Measurements from ENCODE around the gene SLC22A16.

SLC22A16 gene

GRCh38 chr6:110395221-110395620, 81.2 kb downstream of the SLC22A16 start:
- no peaks in the 10 kb centered on the region for H3K9me2 ChIP-seq (replicated peaks; ENCODE audit: insufficient read depth, low read length)
- H3F3A ChIP-seq (ENCODE audit: insufficient read depth), result no peaks in the 10 kb centered on the region
- H3K27ac ChIP-seq (ENCODE audit: low read depth, low read length), result no peak overlapping the region
- no peak overlapping the region for H3K4me3 ChIP-seq (ENCODE audit: insufficient read depth, low read length, poor library complexity, severe bottlenecking)
- H3K9me3 ChIP-seq (ENCODE audit: insufficient read depth, low read length), result no peaks in the 10 kb centered on the region
- no peaks in the 10 kb centered on the region for H3K36me3 ChIP-seq (ENCODE audit: low read length)
- H2AFZ ChIP-seq (ENCODE audit: low read depth, low read length, severe bottlenecking), result no peak overlapping the region
- no peaks in the 10 kb centered on the region for H3K79me2 ChIP-seq (ENCODE audit: insufficient read depth, low read length)
- H3K9ac ChIP-seq (ENCODE audit: low read length), result no peak overlapping the region
- no peak overlapping the region for H3K4me2 ChIP-seq (ENCODE audit: low read depth, low read length, poor library complexity, severe bottlenecking)
- no peaks in the 10 kb centered on the region for H4K20me1 ChIP-seq (ENCODE audit: low read depth, low read length)
- no peaks in the 10 kb centered on the region for H3K27me3 ChIP-seq (ENCODE audit: low read length)
- no peak for TF ChIP-seq CTCF (IDR thresholded peaks at IDR 0.05; ENCODE audit: insufficient read depth, low read length, poor library complexity, severe bottlenecking)
- TF ChIP-seq EZH2phosphoT487 (conservative IDR thresholded peaks at IDR 0.05; ENCODE audit: low read length), result no peak

- Histone ChIP-seq H3K27me3 (ENCODE audit: low read length) (no peaks in the 10 kb centered on the region), H2AFZ (ENCODE audit: low read depth, low read length, severe bottlenecking) (no peak overlapping the region), H3K9ac (ENCODE audit: low read length) (no peak overlapping the region), H4K20me1 (ENCODE audit: low read depth, low read length) (no peaks in the 10 kb centered on the region), H3K4me2 (ENCODE audit: low read depth, low read length, poor library complexity, severe bottlenecking) (no peak overlapping the region), H3K4me3 (ENCODE audit: insufficient read depth, low read length, poor library complexity, severe bottlenecking) (no peak overlapping the region), H3K9me3 (ENCODE audit: insufficient read depth, low read length) (no peaks in the 10 kb centered on the region), H3F3A (ENCODE audit: insufficient read depth) (no peaks in the 10 kb centered on the region), H3K79me2 (ENCODE audit: insufficient read depth, low read length) (no peaks in the 10 kb centered on the region), H3K27ac (ENCODE audit: low read depth, low read length) (no peak overlapping the region), H3K36me3 (ENCODE audit: low read length) (no peaks in the 10 kb centered on the region), H3K9me2 (replicated peaks; ENCODE audit: insufficient read depth, low read length) (no peaks in the 10 kb centered on the region)
- TF ChIP-seq CTCF (IDR thresholded peaks at IDR 0.05; ENCODE audit: insufficient read depth, low read length, poor library complexity, severe bottlenecking) (no peak), EZH2phosphoT487 (conservative IDR thresholded peaks at IDR 0.05; ENCODE audit: low read length) (no peak)
These were observed 82.0 kb downstream of the SLC22A16 start for GRCh38 chr6:110394409-110394808.

GRCh38 chr6:110392727-110393126, 83.7 kb downstream of the SLC22A16 start:
- H4K20me1 ChIP-seq (ENCODE audit: low read depth, low read length), result no peaks in the 10 kb centered on the region
- TF ChIP-seq CTCF (IDR thresholded peaks at IDR 0.05; ENCODE audit: insufficient read depth, low read length, poor library complexity, severe bottlenecking) (no peak), EZH2phosphoT487 (conservative IDR thresholded peaks at IDR 0.05; ENCODE audit: low read length) (no peak)
- no peak overlapping the region for H3K27ac ChIP-seq (ENCODE audit: low read depth, low read length)
- no peaks in the 10 kb centered on the region for H3K9me2 ChIP-seq (replicated peaks; ENCODE audit: insufficient read depth, low read length)
- no peak overlapping the region for H3K9ac ChIP-seq (ENCODE audit: low read length)
- no peaks in the 10 kb centered on the region for H3K9me3 ChIP-seq (ENCODE audit: insufficient read depth, low read length)
- H3K4me3 ChIP-seq (ENCODE audit: insufficient read depth, low read length, poor library complexity, severe bottlenecking), result no peak overlapping the region
- no peaks in the 10 kb centered on the region for H3K36me3 ChIP-seq (ENCODE audit: low read length)
- no peak overlapping the region for H3K4me2 ChIP-seq (ENCODE audit: low read depth, low read length, poor library complexity, severe bottlenecking)
- H3F3A ChIP-seq (ENCODE audit: insufficient read depth), result no peaks in the 10 kb centered on the region
- H3K27me3 ChIP-seq (ENCODE audit: low read length), result no peaks in the 10 kb centered on the region
- H2AFZ ChIP-seq (ENCODE audit: low read depth, low read length, severe bottlenecking), result no peak overlapping the region
- no peaks in the 10 kb centered on the region for H3K79me2 ChIP-seq (ENCODE audit: insufficient read depth, low read length)

Measured in SU-DHL-6 (cell line).